ENCODE data around the gene PML.
"Not testable (repeated sequence)": the region's sequence is repeated elsewhere in the genome, so short reads cannot be mapped to it uniquely, and the experiment has no call there.

The PML gene

DNA sequence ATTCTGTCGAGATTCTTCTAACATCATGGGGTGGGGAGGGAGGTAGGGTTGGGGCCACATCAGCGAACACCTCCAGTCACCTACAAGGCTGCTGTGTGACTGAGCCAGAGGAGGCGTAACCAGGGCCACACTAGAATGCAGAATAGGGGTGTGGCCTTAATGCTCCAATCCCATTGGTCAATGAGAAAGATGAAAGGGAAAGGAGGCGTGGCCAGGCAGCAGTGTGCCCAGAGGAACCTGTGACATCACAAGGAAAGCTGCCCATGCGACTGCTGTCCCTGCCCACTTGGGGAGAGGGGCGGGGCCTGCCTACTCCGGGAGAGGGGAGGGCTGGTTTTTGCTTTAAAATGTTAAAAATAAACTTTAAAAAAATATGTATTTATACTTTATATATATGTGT lies 87.9 kb downstream of the PML start, which contains the start of gene GOLGA6A:
Gene GOLGA6A (minus strand): TSS at position 101 of the 400 bp plus-strand sequence. CDS start 41 bp downstream, at position 60.
- not testable (repeated sequence) for H3K27ac ChIP-seq

DNA sequence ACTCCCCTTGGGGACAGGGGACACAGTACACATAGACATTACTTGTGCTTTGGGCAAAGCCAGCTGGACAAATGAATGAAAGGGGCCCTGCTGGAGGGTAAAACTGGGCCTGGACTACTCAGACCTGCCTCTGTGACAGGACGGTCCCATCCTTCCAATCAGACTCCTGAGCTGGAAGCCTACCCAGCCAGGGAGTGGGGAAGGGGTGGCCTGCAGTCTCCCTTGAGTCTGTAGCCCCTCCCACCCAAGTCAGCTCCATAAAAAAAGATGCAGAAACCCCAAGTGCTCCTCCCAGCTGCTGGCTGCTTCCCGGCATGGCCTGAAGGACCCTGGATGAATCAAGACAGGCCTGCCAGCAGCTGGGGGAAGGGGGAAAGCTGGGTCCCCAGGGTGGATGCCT lies 100.1 kb downstream of the PML start:
- not testable (repeated sequence) for H3K27ac ChIP-seq

DNA sequence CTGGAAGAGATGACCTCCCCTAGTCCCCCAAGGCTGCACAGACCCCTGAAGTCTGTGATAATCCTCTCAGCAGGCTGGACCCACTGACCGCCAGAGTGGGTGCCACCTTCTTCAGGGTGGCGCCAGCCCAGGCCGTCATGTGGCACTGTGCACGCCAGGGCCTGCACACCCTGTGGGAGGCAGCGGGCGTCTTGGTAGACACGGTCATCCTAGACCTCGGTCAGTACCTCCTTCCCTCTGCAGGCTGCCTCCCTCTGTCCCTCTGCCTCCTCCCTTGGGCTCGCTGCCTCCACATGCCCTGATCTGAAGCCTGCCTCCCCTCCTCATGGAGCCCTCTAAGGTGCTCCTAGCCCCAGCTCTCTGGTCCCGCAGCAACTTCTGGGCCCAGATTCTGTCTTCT lies 101.1 kb downstream of the PML start:
- not testable (repeated sequence) for H3K27ac ChIP-seq

DNA sequence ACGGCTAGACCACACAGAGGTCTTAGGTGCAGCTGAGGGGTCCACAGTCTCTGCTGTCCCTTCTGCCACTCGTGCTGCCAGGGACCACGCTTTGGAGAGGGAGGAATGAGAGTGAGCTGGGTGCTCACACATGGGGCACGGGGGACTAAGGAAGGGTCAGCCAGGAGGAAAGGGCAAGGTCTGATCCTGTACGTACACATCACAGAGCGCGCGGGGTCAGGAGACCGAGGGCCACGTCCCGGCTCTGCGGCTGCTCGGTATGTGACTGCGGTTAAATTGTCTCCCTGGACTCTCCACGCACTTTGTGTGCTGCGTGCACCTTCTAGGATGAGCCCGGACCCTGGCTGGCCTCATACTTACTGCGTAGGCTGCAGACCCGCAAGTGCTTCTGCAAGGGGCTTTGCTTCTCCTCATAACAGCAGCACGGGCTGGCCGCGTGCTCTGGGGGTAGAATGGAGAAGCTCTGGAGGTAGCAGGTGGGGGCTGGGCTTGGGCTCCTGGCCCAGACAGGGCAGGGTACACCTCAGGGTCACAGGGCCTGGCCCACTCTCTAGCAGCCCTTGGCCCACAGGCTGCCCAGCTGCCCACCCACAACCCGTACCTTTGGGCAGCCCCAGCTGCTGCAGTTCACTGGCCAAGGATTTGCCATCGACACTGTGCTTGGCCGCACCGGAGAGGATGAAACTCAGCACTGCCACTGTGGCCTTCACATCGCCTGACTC lies 102.4 kb downstream of the PML start:
- H3K27ac ChIP-seq: not testable (repeated sequence)

All from VCaP (cell line).